Stimulated activated CD8-positive, alpha-beta memory T cell treated with anti-CD3 and anti-CD28 coated beads, Interleukin-12 subunit alpha, Interleukin-12 subunit beta, amount 100 ng/mL, for 1 hour (primary cell): ENCODE data around the gene UBR2.
"Not testable (repeated sequence)": the region's sequence is repeated elsewhere in the genome, so short reads cannot be mapped to it uniquely, and the experiment has no call there.

Experiments
- DNase-seq: peaks from one replicate; pipeline ENCODE4 v3.0.0-alpha.2; 2020; ENCODE audit warnings: low read depth

The UBR2 gene

GRCh38 chr6:42727627-42728026 lies 163.8 kb downstream of the UBR2 start:
- DNase-seq, result no peak

GRCh38 chr6:42729731-42730130 lies 165.9 kb downstream of the UBR2 start:
- no peak for DNase-seq

GRCh38 chr6:42733867-42734481 lies 170.1 kb downstream of the UBR2 start:
- DNase-seq, result not testable (repeated sequence)

- no peak for DNase-seq
Observed at GRCh38 chr6:42735976-42736375, 172.1 kb downstream of the UBR2 start.

- DNase-seq, result no peak
Observed at GRCh38 chr6:42740725-42741124, 176.9 kb downstream of the UBR2 start.

GRCh38 chr6:42742116-42742894 lies 178.5 kb downstream of the UBR2 start:
- DNase-seq, result no peak
